KMS-11 (cell line): Measurements from ENCODE around the gene EMP1.

ENCODE experiments used
- H2AFZ ChIP-seq: fragments of 200-600 bp; sonication (generic); 2 replicates; pipeline ENCODE4 v1.6.1; 2016; ENCODE audit warnings: antibody characterized with exemption, mixed run types, low read depth
- H3K27ac ChIP-seq: fragments of 200-600 bp; sonication (generic); 2 replicates; pipeline ENCODE4 v1.6.1; 2016; ENCODE audit warnings: mild to moderate bottlenecking, mixed run types
- H3K27me3 ChIP-seq: fragments of 200-600 bp; sonication (generic); 2 replicates; pipeline ENCODE4 v1.6.1; 2017; ENCODE audit warnings: mild to moderate bottlenecking, low read depth, mixed run types, moderate library complexity; ENCODE audit not compliant: insufficient read depth
- H3K36me3 ChIP-seq: fragments of 200-600 bp; sonication (generic); 2 replicates; pipeline ENCODE4 v1.6.1; 2017; ENCODE audit warnings: mild to moderate bottlenecking, mixed run types; ENCODE audit not compliant: insufficient read depth
- H3K4me1 ChIP-seq: fragments of 200-600 bp; sonication (generic); 2 replicates; pipeline ENCODE4 v1.6.1; 2016; ENCODE audit warnings: mild to moderate bottlenecking, low read depth, mixed run types; ENCODE audit not compliant: poor library complexity, severe bottlenecking
- H3K4me2 ChIP-seq: fragments of 200-600 bp; sonication (generic); 2 replicates; pipeline ENCODE4 v1.7.0; 2016; ENCODE audit warnings: mild to moderate bottlenecking, mixed run types
- H3K4me3 ChIP-seq: fragments of 200-600 bp; sonication (generic); IDR thresholded peaks from 2 replicates; pipeline ENCODE4 v1.6.1; 2017; ENCODE audit warnings: low read depth, low read length, mixed read lengths; ENCODE audit not compliant: insufficient read depth
- H3K79me2 ChIP-seq: fragments of 200-600 bp; sonication (generic); 2 replicates; pipeline ENCODE4 v1.6.1; 2016; ENCODE audit warnings: low read depth, mixed run types; ENCODE audit not compliant: insufficient read depth
- H3K9ac ChIP-seq: fragments of 200-600 bp; sonication (generic); 2 replicates; pipeline ENCODE4 v1.6.1; 2016; ENCODE audit warnings: mild to moderate bottlenecking, mixed run types
- H4K20me1 ChIP-seq: fragments of 200-600 bp; sonication (generic); 2 replicates; pipeline ENCODE4 v1.6.1; 2016; ENCODE audit warnings: mild to moderate bottlenecking, mixed run types; ENCODE audit not compliant: insufficient read depth
- TF ChIP-seq, protein P1 (sequence below): fragments of 200-600 bp; sonication (generic); conservative IDR thresholded peaks from 2 replicates; pipeline ENCODE4 v1.6.1; 2017; ENCODE audit warnings: low read depth, mild to moderate bottlenecking, antibody characterized with exemption, low read length, moderate library complexity, mixed read lengths

EMP1 gene

GRCh38 chr12:13173012-13173932 lies 23.3 kb upstream of the EMP1 start:
- H3K4me1 ChIP-seq: peaks cover 84% of the 10 kb centered on the region
- H3K9ac ChIP-seq: peak overlapping the region; percentile 56
- no peaks in the 10 kb centered on the region for H3K79me2 ChIP-seq
- peak overlapping the region; percentile 96 for H3K4me2 ChIP-seq
- no peaks in the 10 kb centered on the region for H4K20me1 ChIP-seq
- H3K4me3 ChIP-seq: no peak overlapping the region
- peak overlapping the region; percentile 96 for H3K27ac ChIP-seq
- no peaks in the 10 kb centered on the region for H3K36me3 ChIP-seq
- H3K27me3 ChIP-seq: no peaks in the 10 kb centered on the region
- H2AFZ ChIP-seq: peak overlapping the region; percentile 51
- TF ChIP-seq, protein P1, sequence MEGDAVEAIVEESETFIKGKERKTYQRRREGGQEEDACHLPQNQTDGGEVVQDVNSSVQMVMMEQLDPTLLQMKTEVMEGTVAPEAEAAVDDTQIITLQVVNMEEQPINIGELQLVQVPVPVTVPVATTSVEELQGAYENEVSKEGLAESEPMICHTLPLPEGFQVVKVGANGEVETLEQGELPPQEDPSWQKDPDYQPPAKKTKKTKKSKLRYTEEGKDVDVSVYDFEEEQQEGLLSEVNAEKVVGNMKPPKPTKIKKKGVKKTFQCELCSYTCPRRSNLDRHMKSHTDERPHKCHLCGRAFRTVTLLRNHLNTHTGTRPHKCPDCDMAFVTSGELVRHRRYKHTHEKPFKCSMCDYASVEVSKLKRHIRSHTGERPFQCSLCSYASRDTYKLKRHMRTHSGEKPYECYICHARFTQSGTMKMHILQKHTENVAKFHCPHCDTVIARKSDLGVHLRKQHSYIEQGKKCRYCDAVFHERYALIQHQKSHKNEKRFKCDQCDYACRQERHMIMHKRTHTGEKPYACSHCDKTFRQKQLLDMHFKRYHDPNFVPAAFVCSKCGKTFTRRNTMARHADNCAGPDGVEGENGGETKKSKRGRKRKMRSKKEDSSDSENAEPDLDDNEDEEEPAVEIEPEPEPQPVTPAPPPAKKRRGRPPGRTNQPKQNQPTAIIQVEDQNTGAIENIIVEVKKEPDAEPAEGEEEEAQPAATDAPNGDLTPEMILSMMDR: no peak

GRCh38 chr12:13175499-13175898 lies 21.0 kb upstream of the EMP1 start:
- Histone ChIP-seq H3K4me3 (no peak overlapping the region), H4K20me1 (no peaks in the 10 kb centered on the region), H3K9ac (no peak overlapping the region), H3K4me1 (peaks cover 92% of the 10 kb centered on the region), H3K27me3 (no peaks in the 10 kb centered on the region), H2AFZ (no peak overlapping the region), H3K27ac (no peak overlapping the region), H3K4me2 (no peak overlapping the region), H3K36me3 (no peaks in the 10 kb centered on the region), H3K79me2 (no peaks in the 10 kb centered on the region)
- TF ChIP-seq, protein P1: no peak

DNA sequence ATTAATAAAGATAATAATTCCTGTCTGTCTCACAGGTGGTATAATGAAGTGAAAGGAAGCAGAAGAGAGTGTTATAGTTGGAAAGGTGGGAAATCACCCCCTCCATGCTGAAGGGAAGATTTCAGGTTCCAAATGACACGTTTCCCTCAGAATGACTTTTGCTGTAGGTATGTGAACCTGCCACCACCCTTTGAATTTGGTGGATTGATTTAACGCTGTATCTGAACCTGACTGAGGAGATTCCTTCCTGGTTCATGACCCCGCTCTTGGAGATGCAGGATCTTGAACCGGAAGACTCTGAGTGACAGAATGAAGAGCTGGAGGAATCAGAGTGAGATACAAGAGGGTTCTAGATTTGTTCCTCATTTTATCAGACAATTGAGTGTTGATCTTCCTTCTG lies 20.3 kb upstream of the EMP1 start:
- no peak overlapping the region for H3K9ac ChIP-seq
- H3K36me3 ChIP-seq: no peaks in the 10 kb centered on the region
- peaks cover 93% of the 10 kb centered on the region for H3K4me1 ChIP-seq
- no peak overlapping the region for H3K27ac ChIP-seq
- H2AFZ ChIP-seq: no peak overlapping the region
- no peaks in the 10 kb centered on the region for H3K79me2 ChIP-seq
- no peaks in the 10 kb centered on the region for H4K20me1 ChIP-seq
- no peak overlapping the region for H3K4me3 ChIP-seq
- H3K27me3 ChIP-seq: no peaks in the 10 kb centered on the region
- TF ChIP-seq, protein P1: no peak
- H3K4me2 ChIP-seq: no peak overlapping the region

DNA sequence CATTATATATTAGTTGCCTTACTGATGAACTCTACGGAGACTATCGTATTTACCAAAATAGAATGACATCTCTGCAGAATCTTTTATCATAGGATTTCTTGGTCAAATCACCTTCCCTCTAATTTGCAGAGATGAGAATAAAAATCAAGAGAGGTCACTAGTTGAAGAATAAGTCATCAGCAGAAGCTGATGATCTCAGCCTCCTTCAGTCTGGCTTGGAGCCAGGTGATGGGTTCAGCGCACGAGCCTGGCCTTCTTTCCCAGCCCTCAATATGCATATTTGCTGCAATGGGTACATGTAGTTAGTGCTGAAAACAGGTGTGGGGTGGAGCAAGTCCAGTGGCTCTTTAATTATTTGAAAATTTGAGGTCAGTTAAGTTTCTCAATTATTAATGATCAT lies 19.2 kb upstream of the EMP1 start:
- Histone ChIP-seq H3K4me2 (peak overlapping the region; percentile 92; the same call in 1 of the 2 replicates), H3K4me3 (no peak overlapping the region), H3K27me3 (no peaks in the 10 kb centered on the region), H3K36me3 (no peaks in the 10 kb centered on the region), H4K20me1 (no peaks in the 10 kb centered on the region), H3K79me2 (no peaks in the 10 kb centered on the region), H3K9ac (no peak overlapping the region), H3K4me1 (peaks cover 92% of the 10 kb centered on the region), H3K27ac (no peak overlapping the region), H2AFZ (no peak overlapping the region)
- TF ChIP-seq, protein P1: no peak
